Measurements from ENCODE around the gene FBXW4.

- TF ChIP-seq RCOR1 (IDR thresholded peaks at IDR 0.05; ENCODE audit: low read depth, low read length) = no peak
- TF ChIP-seq CTCF (IDR thresholded peaks at IDR 0.05) = no peak
- no peak for TF ChIP-seq POLR2A (IDR thresholded peaks at IDR 0.05; ENCODE audit: low read length)
- no peak for TF ChIP-seq PHF8 (IDR thresholded peaks at IDR 0.05; ENCODE audit: borderline replicate concordance, low read depth)
- TF ChIP-seq PBX3 (IDR thresholded peaks at IDR 0.05) = no peak
- TF ChIP-seq EP300 (IDR thresholded peaks at IDR 0.05) = no peak
- no peak for TF ChIP-seq MAX (IDR thresholded peaks at IDR 0.05)
Measured at GRCh38 chr10:101651336-101651735, 43.6 kb downstream of the FBXW4 start.
